ENCODE results near the gene JAKMIP2.
"Not testable (repeated sequence)": the region's sequence is repeated elsewhere in the genome, so short reads cannot be mapped to it uniquely, and the experiment has no call there.

Gene JAKMIP2

DNA sequence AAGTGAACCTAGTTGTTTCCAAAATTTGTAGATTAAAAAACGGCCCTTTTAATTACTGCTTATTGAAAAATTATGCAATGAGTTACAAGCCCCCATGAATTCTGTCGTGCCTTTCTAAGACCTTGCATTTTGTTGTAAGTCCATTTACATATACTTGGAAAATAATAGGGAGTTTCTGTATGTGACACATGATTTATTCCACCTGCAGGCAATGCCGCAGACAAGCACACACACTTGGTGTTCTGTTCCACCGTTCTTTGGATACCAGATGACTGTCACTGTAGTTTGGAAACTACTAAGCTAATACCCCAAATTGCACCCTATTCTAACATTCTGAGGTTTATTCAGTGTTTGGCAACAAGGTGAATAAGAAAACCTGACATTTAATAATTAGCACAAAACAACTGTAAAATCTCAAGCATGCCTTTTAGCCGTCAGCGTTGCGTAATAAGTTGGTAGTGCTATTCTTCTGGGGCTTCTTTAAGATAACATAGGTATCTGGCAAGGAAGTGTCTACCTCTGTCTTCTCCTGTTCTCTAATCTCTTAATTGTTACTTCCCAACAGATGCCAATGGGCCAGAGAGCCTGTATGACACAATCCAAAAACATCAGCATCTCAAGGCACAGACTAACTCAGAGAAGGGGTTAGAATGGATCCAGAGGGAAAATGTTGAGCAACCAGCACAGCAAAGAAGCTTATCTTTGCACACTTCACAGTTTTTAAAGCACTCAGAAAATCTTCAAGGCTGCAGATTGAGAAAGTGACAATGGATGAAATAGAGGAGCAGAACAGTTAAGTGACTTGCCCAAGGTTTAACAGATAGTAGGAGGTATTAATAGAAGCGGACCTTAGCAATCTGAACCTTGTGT, 224.4 kb downstream of the JAKMIP2 start:
- TF ChIP-seq, protein P1, sequence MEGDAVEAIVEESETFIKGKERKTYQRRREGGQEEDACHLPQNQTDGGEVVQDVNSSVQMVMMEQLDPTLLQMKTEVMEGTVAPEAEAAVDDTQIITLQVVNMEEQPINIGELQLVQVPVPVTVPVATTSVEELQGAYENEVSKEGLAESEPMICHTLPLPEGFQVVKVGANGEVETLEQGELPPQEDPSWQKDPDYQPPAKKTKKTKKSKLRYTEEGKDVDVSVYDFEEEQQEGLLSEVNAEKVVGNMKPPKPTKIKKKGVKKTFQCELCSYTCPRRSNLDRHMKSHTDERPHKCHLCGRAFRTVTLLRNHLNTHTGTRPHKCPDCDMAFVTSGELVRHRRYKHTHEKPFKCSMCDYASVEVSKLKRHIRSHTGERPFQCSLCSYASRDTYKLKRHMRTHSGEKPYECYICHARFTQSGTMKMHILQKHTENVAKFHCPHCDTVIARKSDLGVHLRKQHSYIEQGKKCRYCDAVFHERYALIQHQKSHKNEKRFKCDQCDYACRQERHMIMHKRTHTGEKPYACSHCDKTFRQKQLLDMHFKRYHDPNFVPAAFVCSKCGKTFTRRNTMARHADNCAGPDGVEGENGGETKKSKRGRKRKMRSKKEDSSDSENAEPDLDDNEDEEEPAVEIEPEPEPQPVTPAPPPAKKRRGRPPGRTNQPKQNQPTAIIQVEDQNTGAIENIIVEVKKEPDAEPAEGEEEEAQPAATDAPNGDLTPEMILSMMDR (IDR thresholded peaks at IDR 0.05; ENCODE audit: low read depth, low read length), result no peak

DNA sequence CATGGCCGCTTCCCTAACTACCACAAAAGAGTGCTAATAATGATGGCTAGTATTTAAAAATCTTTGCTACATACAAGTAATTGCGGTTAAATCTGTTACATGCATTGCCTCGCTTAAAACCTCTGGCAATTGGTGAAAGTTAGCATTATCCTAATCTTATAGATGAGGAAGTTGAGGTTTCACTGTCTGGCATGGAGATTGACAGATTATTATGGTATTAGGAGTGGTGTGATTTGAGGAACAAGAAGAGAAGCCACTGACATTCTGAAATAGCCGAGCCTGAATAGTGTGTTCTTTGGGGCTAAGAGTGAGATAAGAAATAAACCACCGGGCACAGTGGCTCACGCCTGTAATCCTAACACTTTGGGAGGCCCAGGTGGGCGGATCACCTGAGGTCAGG, 227.4 kb downstream of the JAKMIP2 start:
- no peak for DNase-seq (ENCODE audit: extremely low read depth, low read depth)
- TF ChIP-seq, protein P1 (IDR thresholded peaks at IDR 0.05; ENCODE audit: low read depth, low read length), result no peak

More for the DNA sequence above, 224.4 kb downstream of the JAKMIP2 start:
- no peak for DNase-seq (ENCODE audit: extremely low read depth, low read depth)

DNA sequence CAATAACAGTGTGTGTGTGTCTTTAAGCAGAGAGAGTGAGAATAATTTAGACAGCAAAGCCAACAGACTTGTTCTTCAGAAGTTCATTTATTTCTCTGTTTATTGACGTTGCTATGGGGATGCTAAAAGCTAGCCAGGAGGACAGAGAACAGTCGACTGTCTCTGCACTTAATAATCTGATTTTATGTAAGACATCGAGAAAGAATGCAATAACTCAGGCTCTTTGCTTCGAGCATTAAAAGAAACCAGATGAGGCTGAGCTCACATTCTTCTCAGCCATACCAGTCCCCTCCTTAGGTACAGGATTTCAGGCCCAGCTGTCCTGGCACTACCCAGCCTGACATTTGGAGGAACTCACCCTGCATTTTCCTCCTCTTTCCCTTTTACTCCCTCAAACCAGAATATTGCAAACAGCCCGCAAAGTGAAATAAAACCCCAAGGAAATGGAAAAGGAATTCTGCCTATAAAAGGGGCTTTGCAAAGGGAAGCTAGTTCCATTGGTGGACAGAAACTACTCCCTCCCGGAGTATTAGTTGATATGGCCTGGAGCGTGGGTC, 228.2 kb downstream of the JAKMIP2 start:
- DNase-seq (ENCODE audit: extremely low read depth, low read depth), result peak; percentile 84
- TF ChIP-seq, protein P1 (IDR thresholded peaks at IDR 0.05; ENCODE audit: low read depth, low read length), result no peak

DNA sequence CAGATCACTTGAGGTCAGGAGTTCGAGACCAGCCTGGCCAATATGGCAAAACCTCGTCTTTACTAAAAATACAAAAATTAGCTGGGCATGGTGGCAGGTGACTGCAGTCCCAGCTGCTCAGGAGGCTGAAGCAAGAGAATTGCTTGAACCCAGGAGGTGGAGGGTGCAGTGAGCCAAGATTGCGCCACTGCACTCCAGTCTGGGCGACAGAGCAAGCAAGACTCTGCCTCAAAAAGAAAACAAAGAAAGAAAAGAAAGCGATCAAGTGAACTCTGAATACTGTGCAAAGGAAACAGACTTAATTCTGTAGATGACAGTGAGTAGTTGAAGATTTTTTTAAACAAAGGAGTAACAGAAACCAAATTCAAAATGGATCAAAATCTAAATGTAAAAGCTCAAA, 228.7 kb downstream of the JAKMIP2 start:
- DNase-seq (ENCODE audit: extremely low read depth, low read depth), result not testable (repeated sequence)

DNA sequence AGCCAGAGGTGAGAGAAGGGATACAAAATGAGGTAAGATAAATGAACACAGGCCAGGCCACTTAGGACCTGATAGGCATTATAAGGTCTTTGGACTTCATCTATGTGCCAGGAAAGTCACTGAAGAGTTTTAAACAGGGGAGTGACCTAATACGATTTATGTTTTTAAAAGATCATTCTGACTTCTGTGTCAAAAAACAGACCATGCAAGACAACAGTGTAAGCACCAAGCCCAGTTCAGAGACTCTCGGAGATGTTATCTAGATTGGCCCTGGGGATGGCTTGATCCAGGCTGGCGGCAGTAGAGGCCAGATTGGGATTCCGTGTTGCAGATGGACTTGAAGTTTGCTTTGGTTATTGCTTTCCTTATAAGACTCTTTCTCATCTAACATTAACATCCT, 229.6 kb downstream of the JAKMIP2 start:
- TF ChIP-seq, protein P1 (IDR thresholded peaks at IDR 0.05; ENCODE audit: low read depth, low read length), result no peak
- DNase-seq (ENCODE audit: extremely low read depth, low read depth), result no peak

DNA sequence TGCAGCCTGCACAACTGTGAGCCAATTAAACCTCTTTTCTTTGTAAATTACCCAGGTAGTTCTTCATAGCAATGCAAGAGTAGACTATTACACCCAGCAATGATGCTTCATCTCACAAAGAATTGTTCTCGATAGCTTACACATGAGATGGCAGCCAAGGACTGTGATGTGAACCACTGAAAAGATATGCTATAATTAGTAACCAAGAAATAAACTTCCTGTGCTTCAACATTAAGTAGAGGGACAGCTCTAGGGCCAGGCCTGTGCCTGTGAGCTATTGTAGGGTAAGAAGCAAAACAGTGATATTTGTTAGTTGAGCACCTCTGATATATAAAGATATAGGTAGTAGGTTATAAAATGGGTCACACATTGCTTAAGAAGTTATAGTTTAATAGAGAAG, 230.9 kb downstream of the JAKMIP2 start:
- DNase-seq (ENCODE audit: extremely low read depth, low read depth), result no peak
- TF ChIP-seq, protein P1 (IDR thresholded peaks at IDR 0.05; ENCODE audit: low read depth, low read length), result no peak

DNA sequence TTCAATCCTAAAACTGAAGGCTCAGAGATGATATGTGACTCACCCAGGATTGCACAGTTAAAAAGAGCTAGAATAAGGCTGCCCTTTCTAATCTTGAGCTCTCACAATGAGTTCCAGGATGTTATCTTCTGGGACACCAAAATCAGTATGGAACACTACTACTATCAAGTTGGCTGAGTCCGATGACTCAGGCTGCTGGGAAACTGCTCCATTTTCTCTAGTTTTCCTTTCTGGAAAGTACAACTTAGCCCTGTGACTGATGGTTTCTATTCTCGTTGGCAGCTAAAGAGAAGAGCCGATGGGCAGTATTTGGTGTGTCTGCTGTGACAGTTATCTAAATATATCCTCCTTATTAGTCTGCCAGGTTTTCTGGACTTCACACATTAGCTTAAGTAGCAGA, 234.8 kb downstream of the JAKMIP2 start:
- TF ChIP-seq, protein P1 (IDR thresholded peaks at IDR 0.05; ENCODE audit: low read depth, low read length), result no peak
- DNase-seq (ENCODE audit: extremely low read depth, low read depth), result no peak

All from AG09319 (cell line).